ENCODE data around the gene UGT3A2. TPM values are rescaled to one million over a fixed set of nuclear protein-coding genes. Genes with fewer than 3 reads are reported as not detected.
"Not testable (repeated sequence)": the region's sequence is repeated elsewhere in the genome, so short reads cannot be mapped to it uniquely, and the experiment has no call there.

UGT3A2 gene
- total and polyA plus RNA-seq, 2 donors (not counting 1 experiment from before 2014, with no cell fraction given): not detected

- Mint-ChIP-seq H3K4me3 (no peak overlapping the region), H3K4me1 (no peaks in the 10 kb centered on the region), H3K27ac (no peak overlapping the region), H3K9me3 (ENCODE audit: insufficient read depth) (peaks cover 8% of the 10 kb centered on the region), H3K27me3 (no peaks in the 10 kb centered on the region)
- ATAC-seq (ENCODE audit: low read depth): no peak
- Histone ChIP-seq H3K4me1 (ENCODE audit: control insufficient read depth in 2 of 2, insufficient read depth in 2 of 2, low read length in 2 of 2) (no peaks in the 10 kb centered on the region), H3K27me3 (replicated peaks in 1 of 4; ENCODE audit: control extremely low read depth in 1 of 4, control insufficient read depth in 3 of 4, insufficient read depth in 4 of 4, low read length in 3 of 4) (no peaks in the 10 kb centered on the region), H3K79me2 (ENCODE audit: control insufficient read depth, insufficient read depth, low read length) (no peaks in the 10 kb centered on the region), H3K9ac (ENCODE audit: low read length) (no peak overlapping the region), H4K20me1 (ENCODE audit: control insufficient read depth, insufficient read depth, low read length, poor library complexity, severe bottlenecking) (no peaks in the 10 kb centered on the region), H3K4me3 (ENCODE audit: control extremely low read depth in 1 of 5, extremely low read depth in 1 of 5, insufficient read depth in 1 of 5, low read depth in 2 of 5, low read length in 4 of 5) (no peak overlapping the region), H3K9me3 (ENCODE audit: control extremely low read depth in 1 of 3, control insufficient read depth in 2 of 3, insufficient read depth in 1 of 3, low read length in 2 of 3) (peaks cover 0 to 2% (median 0%) of the 10 kb centered on the region in 3 donors), H3K4me2 (replicated peaks; ENCODE audit: low read depth, low read length, poor library complexity, severe bottlenecking) (no peak overlapping the region), H2AFZ (ENCODE audit: insufficient read depth, low read depth, low read length, poor library complexity, severe bottlenecking) (no peak overlapping the region), H3K36me3 (replicated peaks in 1 of 2; ENCODE audit: control extremely low read depth in 1 of 2, control insufficient read depth in 1 of 2, extremely low read depth in 1 of 2, insufficient read depth in 2 of 2, low read length in 1 of 2) (no peaks in the 10 kb centered on the region), H3K27ac (ENCODE audit: low read length in 2 of 2) (no peak overlapping the region)
- ChIA-PET CTCF (no interaction called here), POLR2A (no interaction called here)
- no peak for DNase-seq
- 93% methylated on average over 4 of the region's 6 CpGs for WGBS (ENCODE audit: insufficient coverage)
- no peak for TF ChIP-seq EZH2 (IDR thresholded peaks at IDR 0.05; ENCODE audit: borderline replicate concordance, insufficient read depth, low read depth, low read length, poor library complexity, severe bottlenecking)
- intact Hi-C loops (cut with micrococcal nuclease): no loop called here
Measured at GRCh38 chr5:36026706-36027465, 39.8 kb downstream of the UGT3A2 start.

- WGBS (ENCODE audit: insufficient coverage): 95% methylated on average over 6 of the region's 6 CpGs
- DNase-seq; CTCF ChIA-PET; H3K4me3 Mint-ChIP-seq; H2AFZ ChIP-seq (ENCODE audit: insufficient read depth, low read depth, low read length, poor library complexity, severe bottlenecking); H3K9me3 ChIP-seq (ENCODE audit: control extremely low read depth in 1 of 3, control insufficient read depth in 2 of 3, insufficient read depth in 1 of 3, low read length in 2 of 3); H3K27ac Mint-ChIP-seq; H3K4me2 ChIP-seq (replicated peaks; ENCODE audit: low read depth, low read length, poor library complexity, severe bottlenecking); H3K27me3 ChIP-seq (replicated peaks in 1 of 4; ENCODE audit: control extremely low read depth in 1 of 4, control insufficient read depth in 3 of 4, insufficient read depth in 4 of 4, low read length in 3 of 4); H3K9ac ChIP-seq (ENCODE audit: low read length); POLR2A ChIA-PET; ATAC-seq (ENCODE audit: low read depth); H4K20me1 ChIP-seq (ENCODE audit: control insufficient read depth, insufficient read depth, low read length, poor library complexity, severe bottlenecking); H3K36me3 ChIP-seq (replicated peaks in 1 of 2; ENCODE audit: control extremely low read depth in 1 of 2, control insufficient read depth in 1 of 2, extremely low read depth in 1 of 2, insufficient read depth in 2 of 2, low read length in 1 of 2); H3K27ac ChIP-seq (ENCODE audit: low read length in 2 of 2); intact Hi-C loops (cut with micrococcal nuclease); H3K4me1 ChIP-seq (ENCODE audit: control insufficient read depth in 2 of 2, insufficient read depth in 2 of 2, low read length in 2 of 2); H3K79me2 ChIP-seq (ENCODE audit: control insufficient read depth, insufficient read depth, low read length); H3K27me3 Mint-ChIP-seq; H3K4me1 Mint-ChIP-seq; H3K4me3 ChIP-seq (ENCODE audit: control extremely low read depth in 1 of 5, extremely low read depth in 1 of 5, insufficient read depth in 1 of 5, low read depth in 2 of 5, low read length in 4 of 5): not testable (repeated sequence)
- H3K9me3 Mint-ChIP-seq (ENCODE audit: insufficient read depth): peaks cover 10% of the 10 kb centered on the region
Measured at GRCh38 chr5:36022246-36022645, 44.4 kb downstream of the UGT3A2 start.

GRCh38 chr5:36019584-36019983 is 47.1 kb downstream of the UGT3A2 start:
- H3K79me2 ChIP-seq (ENCODE audit: control insufficient read depth, insufficient read depth, low read length); ATAC-seq (ENCODE audit: low read depth); H3K4me2 ChIP-seq (replicated peaks; ENCODE audit: low read depth, low read length, poor library complexity, severe bottlenecking); H3K4me3 Mint-ChIP-seq; H3K9ac ChIP-seq (ENCODE audit: low read length); DNase-seq; POLR2A ChIA-PET; CTCF ChIA-PET; H3K27me3 Mint-ChIP-seq; H3K27me3 ChIP-seq (replicated peaks in 1 of 4; ENCODE audit: control extremely low read depth in 1 of 4, control insufficient read depth in 3 of 4, insufficient read depth in 4 of 4, low read length in 3 of 4); H3K27ac ChIP-seq (ENCODE audit: low read length in 2 of 2); H3K36me3 ChIP-seq (replicated peaks in 1 of 2; ENCODE audit: control extremely low read depth in 1 of 2, control insufficient read depth in 1 of 2, extremely low read depth in 1 of 2, insufficient read depth in 2 of 2, low read length in 1 of 2); H2AFZ ChIP-seq (ENCODE audit: insufficient read depth, low read depth, low read length, poor library complexity, severe bottlenecking); H3K4me1 ChIP-seq (ENCODE audit: control insufficient read depth in 2 of 2, insufficient read depth in 2 of 2, low read length in 2 of 2); H3K4me1 Mint-ChIP-seq; H4K20me1 ChIP-seq (ENCODE audit: control insufficient read depth, insufficient read depth, low read length, poor library complexity, severe bottlenecking); H3K4me3 ChIP-seq (ENCODE audit: control extremely low read depth in 1 of 5, extremely low read depth in 1 of 5, insufficient read depth in 1 of 5, low read depth in 2 of 5, low read length in 4 of 5); H3K27ac Mint-ChIP-seq; intact Hi-C loops (cut with micrococcal nuclease): not testable (repeated sequence)
- WGBS (ENCODE audit: insufficient coverage): 83% methylated on average over 3 of the region's 5 CpGs
- peaks cover 20% of the 10 kb centered on the region for H3K9me3 Mint-ChIP-seq (ENCODE audit: insufficient read depth)
- peaks cover 0 to 11% (median 9%) of the 10 kb centered on the region in 3 donors for H3K9me3 ChIP-seq (ENCODE audit: control extremely low read depth in 1 of 3, control insufficient read depth in 2 of 3, insufficient read depth in 1 of 3, low read length in 2 of 3)

All from B cell (primary cell).